NCI-H2107 treated with DMSO at 0.1 percent for 48 hours (cell line): ENCODE data around the gene RELN.
A peak's percentile ranks its signal among the peaks of the same experiment; 100 is the strongest.

Experiments
- DNase-seq: peaks from one replicate; lab custom pipeline; 2025; ENCODE audit not compliant: unreplicated experiment; lab: John Stamatoyannopoulos, UW

The RELN gene

DNA sequence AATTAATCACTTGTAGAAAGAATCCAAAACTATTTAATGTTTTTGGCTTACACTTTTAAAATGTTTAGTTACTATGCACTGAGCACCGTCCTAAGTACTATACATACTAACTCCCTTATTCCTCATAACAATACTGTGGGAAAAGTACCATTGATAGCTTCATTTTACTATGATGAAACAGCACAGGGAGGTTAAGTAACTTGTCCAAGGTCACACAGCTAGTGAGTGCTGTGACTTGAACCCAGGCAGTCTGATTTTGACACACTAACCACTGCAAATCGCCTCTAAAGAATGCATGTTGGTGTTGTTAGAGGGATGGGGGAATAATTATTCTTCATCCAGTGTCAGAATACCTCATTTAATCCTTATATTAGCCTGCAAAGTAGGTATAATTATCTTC is 1.9 kb upstream of the RELN start:
- no peak for DNase-seq

- DNase-seq: no peak
Measured at GRCh38 chr7:103990991-103991390, 1.5 kb upstream of the RELN start.

DNA sequence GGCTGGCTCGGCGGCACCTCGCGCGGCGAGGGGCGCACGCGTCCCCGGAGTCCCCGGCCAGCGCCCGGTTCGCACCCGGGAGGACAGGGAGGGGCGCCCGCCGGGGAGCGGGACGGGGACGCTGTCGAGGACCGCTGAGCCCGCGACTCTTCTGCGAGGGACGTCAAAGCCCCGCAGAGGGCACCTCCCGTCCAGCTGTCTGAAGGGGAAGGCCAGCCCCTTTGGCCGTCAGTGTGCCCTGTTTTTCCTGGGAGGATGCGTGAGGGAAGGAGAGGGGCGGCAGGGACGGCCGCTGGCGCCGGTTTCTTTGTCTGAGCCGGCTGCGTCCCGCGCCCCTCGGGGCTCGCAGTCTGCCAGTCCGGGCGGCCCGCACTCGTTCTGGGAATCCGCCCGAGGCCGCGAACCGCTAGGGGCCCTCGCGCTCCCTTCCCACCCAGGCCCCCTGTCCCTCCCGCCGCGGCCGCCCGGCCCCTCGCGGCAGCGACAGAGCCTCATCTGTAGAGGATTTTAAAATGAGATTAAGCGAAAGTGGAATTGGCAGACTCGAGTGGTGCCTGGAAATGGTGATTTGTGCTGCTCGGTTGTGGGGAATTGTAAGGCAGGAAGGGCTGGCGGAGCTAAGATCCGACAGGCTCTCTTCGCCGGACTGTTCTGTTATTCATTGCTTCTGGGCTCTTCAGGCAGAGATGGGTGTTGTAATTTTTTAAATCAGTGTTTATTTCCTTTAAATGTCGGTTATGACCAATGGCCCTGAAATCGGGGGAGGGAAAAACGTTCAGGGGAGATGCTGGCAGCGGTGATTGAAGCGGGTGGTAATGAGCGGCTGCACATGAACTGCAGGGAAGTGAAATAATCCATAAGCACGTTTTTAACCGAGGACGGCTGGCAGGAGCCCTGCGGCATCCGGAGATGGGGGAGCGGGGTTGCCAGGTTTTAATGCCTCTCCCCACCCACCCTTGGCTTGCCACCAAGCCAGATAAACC is 618 bp upstream of the RELN start:
- peak; percentile 40 for DNase-seq

GRCh38 chr7:103988468-103989199 is 824 bp downstream of the RELN start:
- DNase-seq: no peak

DNA sequence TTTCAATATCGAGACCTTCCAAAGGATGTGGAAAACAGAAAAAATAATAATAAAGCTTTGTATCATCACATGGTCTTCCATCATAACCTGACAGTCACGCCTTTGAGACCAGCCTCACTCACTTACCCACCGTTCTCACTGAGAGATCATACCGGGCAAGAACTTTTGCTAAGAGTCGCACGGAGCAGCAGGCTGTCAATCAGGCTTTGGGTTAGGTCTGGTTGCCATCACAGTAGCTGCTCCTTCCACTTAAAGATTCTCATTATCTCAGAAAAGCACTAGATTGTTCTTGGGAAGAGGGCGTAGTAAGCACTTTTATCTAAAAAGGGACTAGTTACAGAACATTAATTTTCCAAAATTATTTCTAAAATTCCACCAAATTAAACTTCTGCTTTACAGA is 2.0 kb downstream of the RELN start:
- DNase-seq: no peak

GRCh38 chr7:103985565-103986126 is 3.8 kb downstream of the RELN start:
- no peak for DNase-seq

- DNase-seq: no peak
Measured at GRCh38 chr7:103984050-103984449, 5.4 kb downstream of the RELN start.

- no peak for DNase-seq
Measured at GRCh38 chr7:103983201-103983977, 6.1 kb downstream of the RELN start.

- no peak for DNase-seq
Measured at GRCh38 chr7:103981003-103981423, 8.4 kb downstream of the RELN start.

DNA sequence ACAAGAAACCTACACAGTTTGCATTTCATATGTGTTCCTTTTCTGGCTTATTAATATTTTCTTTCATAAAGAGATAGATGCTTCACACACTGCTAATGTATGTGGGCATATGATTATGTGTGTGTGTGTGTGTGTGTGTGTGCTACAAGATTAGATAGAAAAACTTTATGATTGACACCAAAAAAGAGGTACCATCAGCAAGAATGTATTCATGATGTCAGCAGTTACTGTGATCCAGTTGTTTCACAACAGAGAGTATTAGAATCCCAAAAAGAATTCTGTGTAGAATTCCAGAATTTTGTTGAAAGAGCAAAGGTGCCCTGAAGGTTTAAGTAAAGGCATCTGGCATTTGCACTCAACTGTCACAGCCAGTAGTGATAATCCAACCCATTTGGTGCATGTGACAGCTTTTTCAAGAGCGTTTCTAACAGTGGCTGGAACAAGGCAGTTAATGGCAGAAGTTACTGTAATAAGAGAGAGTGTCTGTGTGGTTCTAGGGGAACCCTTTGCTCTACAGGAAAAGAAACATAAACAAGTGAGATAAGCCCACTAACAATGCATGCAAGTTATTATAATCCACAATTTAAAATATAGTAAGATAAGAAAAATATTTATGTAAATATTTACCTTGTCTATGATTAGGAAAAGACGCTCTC is 16.6 kb downstream of the RELN start:
- no peak for DNase-seq

- no peak for DNase-seq
Measured at GRCh38 chr7:103967401-103967800, 22.1 kb downstream of the RELN start.

DNA sequence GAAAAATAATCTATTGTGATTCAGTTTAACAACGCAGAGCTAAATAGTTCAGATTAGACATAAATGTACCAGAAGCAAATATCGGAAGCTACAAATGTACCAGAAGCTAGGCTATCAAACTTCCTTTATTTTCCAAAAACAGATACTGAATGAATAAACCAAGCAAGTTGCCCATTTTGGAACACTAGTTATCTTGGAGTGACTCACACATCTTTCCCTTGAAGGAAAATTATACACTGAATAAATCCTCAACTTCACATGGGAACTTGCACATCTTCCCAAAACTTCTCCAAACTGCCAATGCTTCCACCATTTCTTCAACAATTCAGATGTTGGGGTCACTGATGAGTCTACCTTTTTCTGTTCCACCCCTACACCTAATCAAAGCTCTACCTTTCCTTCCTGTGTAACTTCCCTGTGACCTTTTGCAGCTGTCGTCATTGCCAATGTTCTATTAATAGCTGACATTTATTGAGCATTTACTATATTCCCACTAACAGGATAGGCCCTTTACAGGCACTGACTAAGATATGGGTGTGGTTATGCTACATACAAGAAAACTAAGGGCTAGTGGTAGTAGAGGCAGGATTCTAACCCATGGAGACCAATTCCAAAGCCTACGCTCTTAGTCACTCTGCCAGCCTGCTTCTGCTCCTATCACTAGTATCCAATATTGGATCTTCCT is 22.7 kb downstream of the RELN start:
- no peak for DNase-seq

DNA sequence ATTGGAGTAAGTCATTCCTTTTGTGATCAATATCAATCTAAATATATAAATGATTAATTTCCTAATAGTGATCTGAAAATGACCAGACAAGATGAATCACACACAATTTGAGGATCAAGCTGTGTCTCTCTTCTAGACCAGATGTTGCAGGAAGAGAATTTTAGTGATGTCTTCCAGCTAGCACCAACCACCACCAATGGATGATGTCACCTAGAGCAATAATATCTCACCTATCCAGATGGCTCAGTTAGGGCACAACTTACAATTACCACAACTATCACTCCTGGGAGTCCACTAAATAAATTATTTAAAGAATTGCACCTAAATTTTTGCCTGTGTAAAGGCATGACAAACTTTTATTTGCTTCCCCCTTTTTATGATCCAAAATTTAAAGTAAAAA is 25.2 kb downstream of the RELN start:
- DNase-seq: no peak

GRCh38 chr7:103962070-103962469 is 27.4 kb downstream of the RELN start:
- DNase-seq: peak; percentile 17

DNA sequence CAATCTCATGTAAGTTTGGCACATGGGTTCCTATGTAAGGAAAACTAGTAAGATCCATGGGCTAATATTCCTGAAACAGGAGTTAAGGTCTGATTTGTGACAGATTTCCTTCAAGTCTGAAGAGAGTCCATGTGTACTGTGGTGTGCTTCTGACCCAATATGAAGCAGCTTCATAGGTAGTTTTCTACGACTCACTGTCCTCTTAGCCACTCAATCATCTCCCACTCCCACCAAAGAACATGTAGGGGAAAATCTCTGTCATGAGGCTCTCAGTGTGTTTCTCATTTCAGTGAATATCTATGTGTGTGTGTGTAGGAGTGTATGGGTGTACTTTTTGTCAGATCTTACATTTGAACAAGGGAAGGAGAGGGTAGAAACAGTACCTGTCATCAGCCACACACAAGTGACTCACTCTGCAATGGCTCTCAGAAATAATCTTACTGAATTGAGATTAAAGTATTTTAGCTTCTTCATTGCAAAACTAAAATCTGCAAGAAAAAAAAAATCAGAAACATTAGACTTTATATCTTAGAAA is 31.1 kb downstream of the RELN start:
- no peak for DNase-seq

DNA sequence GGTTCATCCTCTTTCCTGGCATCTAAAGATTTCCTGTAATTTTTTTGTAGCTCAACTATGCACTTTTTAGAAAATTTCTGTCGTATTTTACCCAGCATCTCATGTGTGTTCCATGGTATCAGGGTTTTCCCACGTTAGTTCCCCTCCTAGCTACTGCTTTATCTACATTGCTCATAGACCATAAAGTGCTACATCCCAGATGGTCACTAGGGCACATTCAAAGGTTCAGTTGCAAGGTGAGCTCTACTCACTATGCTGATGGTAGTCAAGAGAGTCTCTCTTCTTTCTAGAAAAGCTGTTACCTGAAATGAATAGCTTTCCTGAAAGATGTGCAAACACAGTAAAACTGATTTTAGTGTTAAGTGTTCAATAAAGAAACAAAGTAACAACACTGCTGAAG is 33.5 kb downstream of the RELN start:
- no peak for DNase-seq

- no peak for DNase-seq
Measured at GRCh38 chr7:103952408-103952807, 37.0 kb downstream of the RELN start.

DNA sequence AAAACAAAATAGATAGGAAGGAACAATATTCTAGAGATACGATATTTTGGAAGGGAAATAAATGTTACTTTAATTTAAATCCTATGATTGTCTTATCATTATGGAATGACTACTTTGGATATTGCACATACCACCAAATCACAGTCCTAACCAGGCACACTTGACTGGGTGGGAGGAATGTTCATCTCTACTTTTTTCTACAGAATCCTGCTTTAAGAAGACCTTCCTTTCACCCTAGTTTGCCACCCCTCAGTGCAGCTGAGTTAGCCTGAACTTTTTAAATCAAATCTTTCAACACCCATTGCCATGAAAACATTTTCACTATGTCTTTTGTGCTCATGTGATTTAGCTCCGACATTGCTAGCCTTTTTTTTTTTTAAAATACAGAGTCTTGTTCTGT is 38.1 kb downstream of the RELN start:
- no peak for DNase-seq

GRCh38 chr7:103949374-103949773 is 40.1 kb downstream of the RELN start:
- DNase-seq: no peak
